H9 (cell line): ENCODE results near the gene UBR2. TPM values are rescaled to one million over a fixed set of nuclear protein-coding genes. Genes with fewer than 3 reads are reported as not detected.
"Not testable (repeated sequence)": the region's sequence is repeated elsewhere in the genome, so short reads cannot be mapped to it uniquely, and the experiment has no call there.

Source experiments
- DNase-seq: peaks from one replicate; pipeline ENCODE4 v3.0.0-alpha.2; 2017
- H2AFZ ChIP-seq: one replicate; pipeline ENCODE4 v1.6.1; 2013; ENCODE audit warnings: mild to moderate bottlenecking, low read length, control low read depth, moderate library complexity
- H2AK5ac ChIP-seq: 2 replicates; pipeline ENCODE4 v1.6.1; 2013; ENCODE audit warnings: low read length, control low read depth, mixed read lengths; ENCODE audit not compliant: insufficient read length
- H2BK120ac ChIP-seq: one replicate; pipeline ENCODE4 v1.6.1; 2013; ENCODE audit warnings: low read depth, mild to moderate bottlenecking, low read length, control low read depth, inconsistent platforms; ENCODE audit not compliant: poor library complexity, severe bottlenecking
- H2BK12ac ChIP-seq: 2 replicates; pipeline ENCODE4 v1.6.1; 2013; ENCODE audit warnings: low read length, control low read depth, mixed read lengths, low read depth; ENCODE audit not compliant: insufficient read length
- H2BK15ac ChIP-seq: 2 replicates; pipeline ENCODE4 v1.6.1; 2013; ENCODE audit warnings: low read depth, low read length, control low read depth
- H2BK20ac ChIP-seq: one replicate; pipeline ENCODE4 v1.6.1; 2013; ENCODE audit warnings: low read depth, mild to moderate bottlenecking, low read length, control low read depth, inconsistent platforms; ENCODE audit not compliant: poor library complexity, severe bottlenecking
- H2BK5ac ChIP-seq: 2 replicates; pipeline ENCODE4 v1.6.1; 2013; ENCODE audit warnings: low read length, control low read depth, mixed read lengths; ENCODE audit not compliant: insufficient read length
- H3K14ac ChIP-seq: 2 replicates; pipeline ENCODE4 v1.6.1; 2013; ENCODE audit warnings: low read length, control low read depth; ENCODE audit not compliant: insufficient read depth
- H3K18ac ChIP-seq: 2 replicates; pipeline ENCODE4 v1.6.1; 2013; ENCODE audit warnings: low read depth, mild to moderate bottlenecking, mixed read lengths, low read length, control low read depth; ENCODE audit not compliant: insufficient read length
- H3K23ac ChIP-seq: 2 replicates; pipeline ENCODE4 v1.6.1; 2013; ENCODE audit warnings: low read length, control low read depth, mixed read lengths, low read depth; ENCODE audit not compliant: insufficient read length
- H3K23me2 ChIP-seq: 2 replicates; pipeline ENCODE4 v1.6.1; 2013; ENCODE audit warnings: low read depth, mild to moderate bottlenecking, mixed read lengths, low read length, control low read depth; ENCODE audit not compliant: insufficient read length, poor library complexity, severe bottlenecking
- H3K27ac ChIP-seq: 2 replicates; pipeline ENCODE4 v1.5.1; 2013; ENCODE audit warnings: low read length, control low read depth, mixed read lengths, low read depth; ENCODE audit not compliant: insufficient read length
- H3K27me3 ChIP-seq: 2 replicates; pipeline ENCODE4 v1.6.1; 2013; ENCODE audit warnings: low read length, control low read depth, inconsistent platforms; ENCODE audit not compliant: insufficient read depth
- H3K4ac ChIP-seq: 2 replicates; pipeline ENCODE4 v1.6.1; 2013; ENCODE audit warnings: low read depth, mild to moderate bottlenecking, control low read depth, inconsistent platforms, low read length, moderate library complexity
- H3K4me1 ChIP-seq: 2 replicates; pipeline ENCODE4 v1.6.1; 2013; ENCODE audit warnings: low read length, control low read depth, inconsistent platforms; ENCODE audit not compliant: insufficient read depth
- H3K4me2 ChIP-seq: 2 replicates; pipeline ENCODE4 v1.6.1; 2013; ENCODE audit warnings: low read length, control low read depth, mixed read lengths; ENCODE audit not compliant: insufficient read length, insufficient read depth
- H3K56ac ChIP-seq: 2 replicates; pipeline ENCODE4 v1.6.1; 2013; ENCODE audit warnings: low read depth, mild to moderate bottlenecking, mixed read lengths, low read length, control low read depth; ENCODE audit not compliant: insufficient read length
- H3K79me1 ChIP-seq: 2 replicates; pipeline ENCODE4 v1.6.1; 2013; ENCODE audit warnings: low read depth, mild to moderate bottlenecking, moderate library complexity, low read length, control low read depth, inconsistent platforms; ENCODE audit not compliant: insufficient read depth, poor library complexity, severe bottlenecking
- H3K79me2 ChIP-seq: 2 replicates; pipeline ENCODE4 v1.6.1; 2013; ENCODE audit warnings: low read length, control low read depth, inconsistent platforms; ENCODE audit not compliant: insufficient read depth
- H3K9ac ChIP-seq: 2 replicates; pipeline ENCODE4 v1.6.1; 2013; ENCODE audit warnings: low read length, control low read depth, mixed read lengths; ENCODE audit not compliant: insufficient read length; ENCODE audit errors: extremely low read depth
- H3K9me3 ChIP-seq: one replicate; pipeline ENCODE4 v1.6.1; 2013; ENCODE audit warnings: low read depth, low read length, inconsistent platforms; ENCODE audit not compliant: control insufficient read depth
- H3T11ph ChIP-seq: one replicate; pipeline ENCODE4 v1.6.1; 2013; ENCODE audit warnings: mild to moderate bottlenecking, low read length, control low read depth, inconsistent platforms
- H4K20me1 ChIP-seq: one replicate; pipeline ENCODE4 v1.6.1; 2013; ENCODE audit not compliant: control insufficient read depth, insufficient read length, insufficient read depth
- H4K5ac ChIP-seq: 2 replicates; pipeline ENCODE4 v1.6.1; 2013; ENCODE audit warnings: low read depth, mild to moderate bottlenecking, mixed read lengths, low read length, control low read depth; ENCODE audit not compliant: insufficient read length
- H4K8ac ChIP-seq: replicated peaks from 2 replicates; pipeline ENCODE4 v1.6.1; 2013; ENCODE audit warnings: low read length, control low read depth, mixed read lengths, low read depth; ENCODE audit not compliant: insufficient read length
- H4K91ac ChIP-seq: 2 replicates; pipeline ENCODE4 v1.6.1; 2013; ENCODE audit warnings: low read depth, mild to moderate bottlenecking, moderate library complexity, mixed read lengths, low read length, control low read depth; ENCODE audit not compliant: insufficient read length
- H3K27ac Mint-ChIP-seq, 3 experiments: 2 replicates in 2 of 3; 3 replicates in 1 of 3; pipeline ENCODE4 v1.8.0; 2020 to 2021; ENCODE audit warnings: mixed read lengths in 3 of 3, mild to moderate bottlenecking in 1 of 3, moderate library complexity in 1 of 3
- H3K27me3 Mint-ChIP-seq: 2 replicates; pipeline ENCODE4 v1.8.0; 2021; ENCODE audit warnings: low read depth, mild to moderate bottlenecking, moderate library complexity, mixed read lengths
- H3K36me3 Mint-ChIP-seq, 3 experiments: 2 replicates in 2 of 3; 3 replicates in 1 of 3; pipeline ENCODE4 v1.8.0; 2020 to 2021; ENCODE audit warnings: low read depth in 3 of 3, mixed read lengths in 3 of 3; ENCODE audit not compliant: insufficient read depth in 1 of 3
- H3K4me1 Mint-ChIP-seq, 2 experiments: 2 replicates each; pipeline ENCODE4 v1.8.0; 2020; ENCODE audit warnings: mixed read lengths in 2 of 2
- H3K4me3 Mint-ChIP-seq, 2 experiments: 2 replicates in 1 of 2; 3 replicates in 1 of 2; pipeline ENCODE4 v1.8.0; 2020 to 2021; ENCODE audit warnings: mild to moderate bottlenecking in 2 of 2, mixed read lengths in 2 of 2, moderate library complexity in 1 of 2
- H3K9me3 Mint-ChIP-seq, 2 experiments: 2 replicates in 1 of 2; 3 replicates in 1 of 2; pipeline ENCODE4 v1.8.0; 2020; ENCODE audit warnings: mild to moderate bottlenecking in 2 of 2, mixed read lengths in 2 of 2, moderate library complexity in 1 of 2
- CTCF ChIP-seq: fragments of 200-600 bp; sonication (generic); conservative IDR thresholded peaks from 3 replicates; pipeline ENCODE4 v1.8.0; 2021; ENCODE audit warnings: antibody characterized with exemption, mild to moderate bottlenecking
- WGBS: extraction: QIAGEN DNeasy Blood & Tissue Kit; methylation state at CpG from one replicate; pipeline ENCODE4 v1.1.7; 2013; ENCODE audit warnings: missing lambda C conversion rate, low lambda C conversion rate, mixed read lengths; ENCODE audit not compliant: insufficient read length; ENCODE audit errors: extremely low coverage; 5-methylcytosine and 5-hydroxymethylcytosine counted together
- total RNA-seq: library from RNA; stranded (reverse); gene quantifications from 2 replicates; pipeline ENCODE4 v1.2.1, GENCODE V29; 2021

Gene UBR2
- total RNA-seq, 1 experiment from 2014 or later = 18.7 TPM

GRCh38 chr6:42729731-42730130 is 165.9 kb downstream of the UBR2 start:
- Mint-ChIP-seq H3K27me3 (no peaks in the 10 kb centered on the region), H3K4me3 (no peak overlapping the region), H3K9me3 (no peaks in the 10 kb centered on the region; a peak in 2 of 5 replicates), H3K36me3 (peaks cover 0 to 4% (median 0%) of the 10 kb centered on the region in 3 experiments; a peak in 1 of 7 replicates), H3K4me1 (peaks cover 3% of the 10 kb centered on the region in 2 experiments; a peak in 3 of 4 replicates), H3K27ac (no peak overlapping the region)
- no peaks in the 10 kb centered on the region for H3K23me2 ChIP-seq
- H3K9ac ChIP-seq = no peak overlapping the region
- H2BK20ac ChIP-seq = peak overlapping the region; percentile 6
- no peak overlapping the region for H3K27ac ChIP-seq
- no peak overlapping the region for H2BK5ac ChIP-seq
- no peak overlapping the region for H3K18ac ChIP-seq
- no peak overlapping the region for H2BK12ac ChIP-seq
- H3K23ac ChIP-seq = no peak overlapping the region
- no peaks in the 10 kb centered on the region for H3K9me3 ChIP-seq
- H3K4me1 ChIP-seq = no peaks in the 10 kb centered on the region
- H2BK120ac ChIP-seq = no peak overlapping the region
- no peak overlapping the region for H3K56ac ChIP-seq
- TF ChIP-seq CTCF = no peak
- no peak overlapping the region for H3K4ac ChIP-seq
- no peaks in the 10 kb centered on the region for H4K20me1 ChIP-seq
- H3K27me3 ChIP-seq = no peaks in the 10 kb centered on the region
- H4K5ac ChIP-seq = no peak overlapping the region
- no peak overlapping the region for H3K4me2 ChIP-seq
- no peaks in the 10 kb centered on the region for H3K79me2 ChIP-seq
- H2AFZ ChIP-seq = no peak overlapping the region
- no peak overlapping the region for H4K8ac ChIP-seq
- H2BK15ac ChIP-seq = no peak overlapping the region
- H4K91ac ChIP-seq = no peak overlapping the region
- no peak for DNase-seq
- no peak overlapping the region for H3K14ac ChIP-seq
- H3K79me1 ChIP-seq = no peaks in the 10 kb centered on the region
- H3T11ph ChIP-seq = no peak overlapping the region
- WGBS = no CpG with 5 or more reads among the region's 3 CpGs
- no peak overlapping the region for H2AK5ac ChIP-seq

- H3K56ac ChIP-seq, H4K20me1 ChIP-seq, H3K4me2 ChIP-seq, H4K5ac ChIP-seq, H3K9ac ChIP-seq, H2BK5ac ChIP-seq, H3K4me1 Mint-ChIP-seq, H2BK20ac ChIP-seq, H3K27ac ChIP-seq, H2AK5ac ChIP-seq, H3K27me3 Mint-ChIP-seq, H3K4me1 ChIP-seq, H3K27me3 ChIP-seq, H2BK12ac ChIP-seq, H2BK15ac ChIP-seq, H2AFZ ChIP-seq, H3K14ac ChIP-seq, H2BK120ac ChIP-seq, H3K18ac ChIP-seq, H3K9me3 Mint-ChIP-seq, H3T11ph ChIP-seq, H3K9me3 ChIP-seq, H3K36me3 Mint-ChIP-seq, H3K79me2 ChIP-seq, H4K91ac ChIP-seq, H4K8ac ChIP-seq, H3K23me2 ChIP-seq, H3K4ac ChIP-seq, H3K23ac ChIP-seq, DNase-seq, H3K79me1 ChIP-seq, H3K4me3 Mint-ChIP-seq: not testable (repeated sequence)
- no CpG with 5 or more reads among the region's 13 CpGs for WGBS
- 0 out of 7 replicates have a peak overlapping the region, but pooled peaks of 1 of the 3 experiments have one; percentile 23 for H3K27ac Mint-ChIP-seq
Observed at GRCh38 chr6:42733867-42734481, 170.1 kb downstream of the UBR2 start.
